ENCODE measurements around the gene BCL7A. TPM values are rescaled to one million over a fixed set of nuclear protein-coding genes. Genes with fewer than 3 reads are reported as not detected.
"Not testable (repeated sequence)": the region's sequence is repeated elsewhere in the genome, so short reads cannot be mapped to it uniquely, and the experiment has no call there.

Gene BCL7A
- total and polyA plus RNA-seq, 7 donors: 3.6 to 14.3 (median 11.3) TPM

GRCh38 chr12:121983536-121984210, 38.0 kb upstream of the BCL7A start:
- 60 to 62% (median 62%) methylated on average over 13 of the region's 13 CpGs for WGBS, 3 donors
- ATAC-seq: no peak
- Histone ChIP-seq H3K4me1 (no peaks in the 10 kb centered on the region), H3K27ac (no peak overlapping the region), H3K9me3 (no peaks in the 10 kb centered on the region), H3K4me3 (no peak overlapping the region), H3K36me3 (ENCODE audit: insufficient read depth in 1 of 2, low read depth in 1 of 2) (no peaks in the 10 kb centered on the region), H3K27me3 (ENCODE audit: insufficient read depth in 3 of 3, low read length in 2 of 3) (no peaks in the 10 kb centered on the region)
- TF ChIP-seq, protein P1, sequence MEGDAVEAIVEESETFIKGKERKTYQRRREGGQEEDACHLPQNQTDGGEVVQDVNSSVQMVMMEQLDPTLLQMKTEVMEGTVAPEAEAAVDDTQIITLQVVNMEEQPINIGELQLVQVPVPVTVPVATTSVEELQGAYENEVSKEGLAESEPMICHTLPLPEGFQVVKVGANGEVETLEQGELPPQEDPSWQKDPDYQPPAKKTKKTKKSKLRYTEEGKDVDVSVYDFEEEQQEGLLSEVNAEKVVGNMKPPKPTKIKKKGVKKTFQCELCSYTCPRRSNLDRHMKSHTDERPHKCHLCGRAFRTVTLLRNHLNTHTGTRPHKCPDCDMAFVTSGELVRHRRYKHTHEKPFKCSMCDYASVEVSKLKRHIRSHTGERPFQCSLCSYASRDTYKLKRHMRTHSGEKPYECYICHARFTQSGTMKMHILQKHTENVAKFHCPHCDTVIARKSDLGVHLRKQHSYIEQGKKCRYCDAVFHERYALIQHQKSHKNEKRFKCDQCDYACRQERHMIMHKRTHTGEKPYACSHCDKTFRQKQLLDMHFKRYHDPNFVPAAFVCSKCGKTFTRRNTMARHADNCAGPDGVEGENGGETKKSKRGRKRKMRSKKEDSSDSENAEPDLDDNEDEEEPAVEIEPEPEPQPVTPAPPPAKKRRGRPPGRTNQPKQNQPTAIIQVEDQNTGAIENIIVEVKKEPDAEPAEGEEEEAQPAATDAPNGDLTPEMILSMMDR (IDR thresholded peaks at IDR 0.05): no peak
- intact Hi-C loops (cut with DNase I): no loop called here
- DNase-seq: no peak

DNA sequence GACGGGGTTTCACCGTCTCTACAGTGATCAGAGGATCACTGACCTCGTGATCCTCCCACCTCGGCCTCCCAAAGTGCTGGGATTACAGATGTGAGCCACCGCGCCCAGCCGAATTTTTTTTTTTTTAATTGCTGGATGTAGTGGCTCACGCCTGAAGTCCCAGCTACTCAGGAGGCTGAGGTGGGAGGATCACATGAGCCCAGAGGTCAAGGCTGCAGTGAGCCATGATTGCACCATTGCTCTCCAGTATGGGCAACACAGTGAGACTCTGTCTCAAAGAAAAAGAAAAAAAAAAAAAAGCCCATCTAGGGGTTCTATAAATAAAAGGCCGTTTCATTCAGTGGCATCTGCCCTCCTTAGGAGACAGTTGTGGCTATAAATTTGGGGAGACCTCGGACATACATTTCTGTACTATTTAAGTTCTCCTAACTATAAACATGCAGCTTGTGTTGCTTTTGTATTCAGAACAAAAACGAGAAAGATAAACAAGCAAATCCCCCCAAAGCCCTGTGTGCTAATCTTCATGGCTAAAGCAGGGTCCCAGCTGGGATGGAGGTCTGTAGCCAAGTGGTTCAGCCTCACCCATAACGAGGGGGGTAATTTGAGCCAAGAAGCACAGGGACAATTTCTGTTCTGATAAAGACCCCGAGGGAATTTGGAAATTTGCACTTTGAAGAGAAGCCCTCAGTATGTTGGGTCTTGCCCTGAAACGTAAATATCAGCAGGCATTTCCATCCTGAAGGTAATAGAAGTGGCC, 35.0 kb upstream of the BCL7A start:
- H3K4me3 ChIP-seq: no peak overlapping the region
- no peaks in the 10 kb centered on the region for H3K4me1 ChIP-seq
- no peaks in the 10 kb centered on the region for H3K36me3 ChIP-seq (ENCODE audit: insufficient read depth in 1 of 2, low read depth in 1 of 2)
- ATAC-seq: no peak
- no peaks in the 10 kb centered on the region for H3K27me3 ChIP-seq (ENCODE audit: insufficient read depth in 3 of 3, low read length in 2 of 3)
- no peaks in the 10 kb centered on the region for H3K9me3 ChIP-seq
- H3K27ac ChIP-seq: no peak overlapping the region
- intact Hi-C loops (cut with DNase I): no loop called here
- TF ChIP-seq, protein P1 (IDR thresholded peaks at IDR 0.05): no peak
- DNase-seq: no peak
- 77 to 78% (median 77%) methylated on average over 14 of the region's 14 CpGs for WGBS, 3 donors

GRCh38 chr12:121988519-121988918, 33.2 kb upstream of the BCL7A start:
- WGBS, 3 donors: 93 to 96% (median 95%) methylated on average over 10 of the region's 10 CpGs
- H3K4me1 ChIP-seq; H3K27ac ChIP-seq; H3K27me3 ChIP-seq (ENCODE audit: insufficient read depth in 3 of 3, low read length in 2 of 3); H3K36me3 ChIP-seq (ENCODE audit: insufficient read depth in 1 of 2, low read depth in 1 of 2); ATAC-seq; intact Hi-C loops (cut with DNase I); H3K4me3 ChIP-seq; H3K9me3 ChIP-seq; DNase-seq: not testable (repeated sequence)

DNA sequence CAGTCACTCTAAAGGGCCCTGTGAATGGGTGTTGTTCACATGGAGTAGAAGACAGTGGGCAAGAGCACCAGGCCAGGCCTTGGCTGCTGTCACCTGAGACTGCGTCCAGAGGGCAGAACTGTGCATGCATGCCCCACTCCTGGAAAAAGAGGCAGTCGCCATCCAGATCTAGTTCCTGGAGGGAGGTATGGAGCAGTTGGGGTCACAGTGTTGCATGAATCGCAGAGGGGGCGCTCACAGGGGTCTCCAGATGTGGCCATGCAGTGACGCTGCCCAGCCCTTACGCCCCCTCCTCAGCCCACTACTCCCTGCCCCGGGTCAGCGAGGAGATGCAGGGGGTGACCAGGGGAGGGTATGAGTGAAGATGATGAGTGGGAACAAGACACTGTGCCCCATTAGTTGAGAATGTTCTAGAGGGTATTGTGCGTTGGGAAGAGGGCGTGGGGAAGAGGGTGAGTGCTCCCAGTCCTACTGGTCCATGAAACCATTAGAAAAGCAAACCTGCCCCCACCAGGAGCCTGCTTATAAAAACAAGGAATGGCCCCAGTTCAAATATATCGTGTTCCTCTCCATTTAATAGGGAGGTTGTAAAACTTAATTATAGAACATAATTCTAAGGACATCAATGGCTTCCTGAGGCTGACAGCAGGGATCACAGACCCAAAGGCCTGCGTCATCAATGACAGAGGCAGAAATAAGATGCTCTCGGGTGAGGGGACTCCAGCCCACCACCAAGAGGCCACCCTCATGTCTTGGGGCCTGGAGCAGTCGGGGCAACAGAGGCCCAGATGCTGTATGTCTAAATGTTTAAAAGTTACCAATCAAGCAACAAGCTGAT, 32.2 kb upstream of the BCL7A start:
- intact Hi-C loops (cut with DNase I): no loop called here
- H3K36me3 ChIP-seq (ENCODE audit: insufficient read depth in 1 of 2, low read depth in 1 of 2): no peaks in the 10 kb centered on the region
- WGBS, 3 donors: 84 to 87% (median 85%) methylated on average over 14 of the region's 14 CpGs
- no peak for DNase-seq
- no peak overlapping the region for H3K4me3 ChIP-seq
- H3K27ac ChIP-seq: no peak overlapping the region
- no peaks in the 10 kb centered on the region for H3K9me3 ChIP-seq
- H3K27me3 ChIP-seq (ENCODE audit: insufficient read depth in 3 of 3, low read length in 2 of 3): no peaks in the 10 kb centered on the region
- no peaks in the 10 kb centered on the region for H3K4me1 ChIP-seq
- no peak for ATAC-seq
- TF ChIP-seq, protein P1 (IDR thresholded peaks at IDR 0.05): no peak
